Panc1 (cell line): ENCODE results near the gene KCNAB1. TPM values are rescaled to one million over a fixed set of nuclear protein-coding genes. Genes with fewer than 3 reads are reported as not detected.

ENCODE experiments used
- ATAC-seq: fragments of 200-7000 bp; cut with Tn5 transposase; 2 replicates; pipeline ENCODE4 v1.9.1; 2020; ENCODE audit warnings: mild to moderate bottlenecking, moderate library complexity
- BruUV-seq: library from RNA; stranded (reverse); fragments of 400-500 nt; replicated peaks from 2 replicates; lab custom pipeline; 2021; lab: Mats Ljungman, UMichigan
- CTCF ChIA-PET: fragments of 300-600 bp; sonication (Branson Sonifier 250); formaldehyde crosslinking; loops from one replicate; lab custom pipeline; 2022; ENCODE audit warnings: antibody characterized with exemption; lab: Charles Lee
- POLR2A ChIA-PET: fragments of 300-600 bp; sonication (Branson Sonifier 250); formaldehyde crosslinking; loops from one replicate; lab custom pipeline; 2022; ENCODE audit warnings: antibody characterized with exemption; lab: Charles Lee
- DNase-seq: peaks from one replicate; pipeline ENCODE4 v3.0.0-alpha.2; 2010; ENCODE audit warnings: low read depth, low spot score
- H3K27ac ChIP-seq: 2 replicates; pipeline ENCODE4 v1.5.1; 2011; ENCODE audit warnings: mild to moderate bottlenecking, low read length, inconsistent platforms
- H3K27me3 ChIP-seq: fragments of 200-500 bp; sonication (Bioruptor generic); 2 replicates; pipeline ENCODE4 v1.6.0; 2014; ENCODE audit warnings: low read length, inconsistent platforms; ENCODE audit not compliant: control insufficient read depth, insufficient read depth
- H3K36me3 ChIP-seq: fragments of 200-500 bp; sonication (Bioruptor generic); 2 replicates; pipeline ENCODE4 v1.5.1; 2014; ENCODE audit warnings: inconsistent platforms, mild to moderate bottlenecking, low read length, moderate library complexity; ENCODE audit not compliant: control insufficient read depth, insufficient read depth
- H3K4me1 ChIP-seq: 2 replicates; pipeline ENCODE4 v1.5.1; 2011; ENCODE audit warnings: inconsistent platforms, mild to moderate bottlenecking, low read length, moderate library complexity; ENCODE audit not compliant: control insufficient read depth, insufficient read depth
- H3K4me3 ChIP-seq, 2 experiments: 2 replicates each; pipeline ENCODE4 v1.5.1; 2011 to 2012; ENCODE audit warnings: low read depth in 2 of 2, low read length in 2 of 2, mild to moderate bottlenecking in 2 of 2, inconsistent platforms in 1 of 2, moderate library complexity in 1 of 2
- H3K9me3 ChIP-seq: fragments of 200-500 bp; sonication (Bioruptor generic); 2 replicates; pipeline ENCODE4 v1.5.1; 2014; ENCODE audit warnings: low read depth, mild to moderate bottlenecking, inconsistent platforms, low read length, moderate library complexity; ENCODE audit not compliant: control insufficient read depth, insufficient read depth
- CTCF ChIP-seq: fragments of 450-650 bp; IDR thresholded peaks from 2 replicates; pipeline ENCODE4 v1.5.1; 2017; ENCODE audit warnings: mild to moderate bottlenecking
- POLR2AphosphoS5 ChIP-seq: IDR thresholded peaks from 2 replicates; pipeline ENCODE4 v1.6.1; 2012; ENCODE audit warnings: mild to moderate bottlenecking, low read depth, low read length, moderate library complexity
- REST ChIP-seq, 2 experiments: IDR thresholded peaks; 2 replicates each; pipeline ENCODE4 v1.6.1; 2011 to 2012; ENCODE audit warnings: low read depth in 2 of 2, control low read depth in 1 of 2, low read length in 1 of 2, mild to moderate bottlenecking in 1 of 2, moderate library complexity in 1 of 2; ENCODE audit not compliant: insufficient read depth in 1 of 2
- SIN3A ChIP-seq: IDR thresholded peaks from 2 replicates; pipeline ENCODE4 v1.6.1; 2012; ENCODE audit warnings: low read depth, mild to moderate bottlenecking, low read length, moderate library complexity, borderline replicate concordance; ENCODE audit not compliant: insufficient read depth
- TCF7L2 ChIP-seq: IDR thresholded peaks from 2 replicates; pipeline ENCODE4 v1.6.1; 2011; ENCODE audit warnings: mild to moderate bottlenecking, low read depth, low read length, inconsistent platforms
- in situ Hi-C: cut with HindIII; loops from 2 replicates; pipeline ENCODE4 v1.10.0; 2016; ENCODE audit warnings: low sequenced_read_pairs, low pct_unique_long_range_greater_than_20kb
- intact Hi-C: fragments of 100-400 bp; cut with micrococcal nuclease; formaldehyde crosslinking; loops from one replicate; pipeline ENCODE4 v1.10.0; 2022; ENCODE audit not compliant: unreplicated experiment
- total RNA-seq: library from RNA; stranded (reverse); gene quantifications from one replicate; pipeline ENCODE4 v1.2.1, GENCODE V29; 2021; ENCODE audit not compliant: unreplicated experiment

KCNAB1 gene
- total RNA-seq, 1 experiment from 2014 or later, result not detected

- H3K36me3 ChIP-seq, result no peaks in the 10 kb centered on the region
- H3K4me3 ChIP-seq, result no peak overlapping the region
- no peak overlapping the region for H3K27ac ChIP-seq
- TF ChIP-seq SIN3A (no peak), TCF7L2 (no peak), POLR2AphosphoS5 (no peak), REST (IDR thresholded peaks at IDR 0.05; ENCODE audit: insufficient read depth in 1 of 2, low read depth in 2 of 2, low read length in 1 of 2) (no peak), CTCF (no peak)
- no peaks in the 10 kb centered on the region for H3K9me3 ChIP-seq
- no TSS peak for BruUV-seq
- H3K4me1 ChIP-seq, result no peaks in the 10 kb centered on the region
- intact Hi-C loops, result no loop called here
- CTCF ChIA-PET, result no interaction called here
- POLR2A ChIA-PET, result no interaction called here
- no peaks in the 10 kb centered on the region for H3K27me3 ChIP-seq
- no peak for DNase-seq
- ATAC-seq, result no peak
- in situ Hi-C loops, result no loop called here
Measured at GRCh38 chr3:156358232-156358631, 237.9 kb downstream of the KCNAB1 start.

GRCh38 chr3:156359368-156359767 lies 239.0 kb downstream of the KCNAB1 start:
- Histone ChIP-seq H3K27ac (no peak overlapping the region), H3K4me1 (no peaks in the 10 kb centered on the region), H3K36me3 (no peaks in the 10 kb centered on the region), H3K27me3 (peaks cover 5% of the 10 kb centered on the region; the same call in 1 of the 2 replicates), H3K4me3 (no peak overlapping the region), H3K9me3 (no peaks in the 10 kb centered on the region)
- ATAC-seq (no peak), DNase-seq (no peak)
- in situ Hi-C loops, result no loop called here
- TF ChIP-seq SIN3A (no peak), CTCF (no peak), TCF7L2 (no peak), POLR2AphosphoS5 (no peak), REST (IDR thresholded peaks at IDR 0.05; ENCODE audit: insufficient read depth in 1 of 2, low read depth in 2 of 2, low read length in 1 of 2) (no peak)
- no TSS peak for BruUV-seq
- intact Hi-C loops, result no loop called here
- POLR2A ChIA-PET, result interaction anchor here (0.7 kb wide), 1 partner anchor 29 kb away, joined by 4 read pairs; no protein-coding TSS in a partner anchor
- CTCF ChIA-PET, result no interaction called here
